Measurements from ENCODE around the gene TMEM121B. TPM values are rescaled to one million over a fixed set of nuclear protein-coding genes. Genes with fewer than 3 reads are reported as not detected.

The TMEM121B gene
- total RNA-seq, 1 experiment from 2014 or later, result 0.05 TPM

GRCh38 chr22:17085277-17086181, 35.6 kb downstream of the TMEM121B start:
- no peaks in the 10 kb centered on the region for H3K9me3 ChIP-seq (replicated peaks)
- H3K4me1 ChIP-seq (replicated peaks), result peaks cover 35% of the 10 kb centered on the region
- DNase-seq (ENCODE audit: low read depth in 1 of 2, low spot score in 2 of 2), result peak; percentile 34 to 40
- peaks cover 8% of the 10 kb centered on the region for H3K36me3 ChIP-seq
- peak overlapping the region; percentile 77 for H3K27ac ChIP-seq
- no peaks in the 10 kb centered on the region for H3K27me3 ChIP-seq (replicated peaks)
- peak overlapping the region; percentile 92 for H3K4me3 ChIP-seq

DNA sequence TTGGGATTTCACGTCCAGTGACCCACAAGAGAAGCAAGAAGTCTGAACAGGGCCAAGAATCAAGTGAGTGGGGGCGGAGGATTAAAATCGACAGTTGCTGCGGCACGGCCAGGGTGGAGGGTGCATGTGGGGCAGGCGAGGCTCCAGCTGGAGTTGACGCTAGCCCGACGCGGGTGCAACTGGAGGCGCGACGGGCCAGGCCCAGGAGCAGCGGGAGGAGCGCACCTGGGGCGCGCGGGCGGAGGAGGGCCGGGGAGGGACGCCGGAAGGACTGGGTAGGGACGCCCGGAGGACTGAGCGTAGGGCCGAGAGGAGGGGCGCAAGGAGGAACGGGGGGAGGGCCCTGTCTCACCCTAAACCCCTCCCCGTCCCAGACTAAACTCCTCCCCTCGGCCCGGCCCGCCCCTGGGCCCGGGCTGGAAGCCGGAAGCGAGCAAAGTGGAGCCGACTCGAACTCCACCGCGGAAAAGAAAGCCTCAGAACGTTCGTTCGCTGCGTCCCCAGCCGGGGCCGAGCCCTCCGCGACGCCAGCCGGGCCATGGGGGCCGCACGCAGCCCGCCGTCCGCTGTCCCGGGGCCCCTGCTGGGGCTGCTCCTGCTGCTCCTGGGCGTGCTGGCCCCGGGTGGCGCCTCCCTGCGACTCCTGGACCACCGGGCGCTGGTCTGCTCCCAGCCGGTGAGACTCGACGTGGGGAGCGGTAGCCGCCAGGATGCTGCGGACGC, 36.4 kb downstream of the TMEM121B start, which contains the start of gene IL17RA:
TSS of gene IL17RA (plus strand) at position 447 of the 723 bp plus-strand sequence. CDS start at position 539, 92 bp downstream.
- peaks cover 35% of the 10 kb centered on the region for H3K4me1 ChIP-seq (replicated peaks)
- no peaks in the 10 kb centered on the region for H3K27me3 ChIP-seq (replicated peaks)
- peak; percentile 92 to 93 for DNase-seq (ENCODE audit: low read depth in 1 of 2, low spot score in 2 of 2)
- H3K9me3 ChIP-seq (replicated peaks), result no peaks in the 10 kb centered on the region
- H3K27ac ChIP-seq, result peak within 1 kb of the TSS; percentile 77
- H3K4me3 ChIP-seq, result peak within 1 kb of the TSS; percentile 92
- peaks cover 8% of the 10 kb centered on the region for H3K36me3 ChIP-seq

- no peak overlapping the region for H3K27ac ChIP-seq
- no peaks in the 10 kb centered on the region for H3K9me3 ChIP-seq (replicated peaks)
- peak overlapping the region; percentile 92 for H3K4me3 ChIP-seq
- H3K36me3 ChIP-seq, result peaks cover 8% of the 10 kb centered on the region
- H3K4me1 ChIP-seq (replicated peaks), result peaks cover 35% of the 10 kb centered on the region
- H3K27me3 ChIP-seq (replicated peaks), result no peaks in the 10 kb centered on the region
- no peak for DNase-seq (ENCODE audit: low read depth in 1 of 2, low spot score in 2 of 2)
Measured at GRCh38 chr22:17083811-17084441, 37.2 kb downstream of the TMEM121B start.

GRCh38 chr22:17083255-17083654, 37.9 kb downstream of the TMEM121B start:
- no peaks in the 10 kb centered on the region for H3K9me3 ChIP-seq (replicated peaks)
- DNase-seq (ENCODE audit: low read depth in 1 of 2, low spot score in 2 of 2), result no peak

DNA sequence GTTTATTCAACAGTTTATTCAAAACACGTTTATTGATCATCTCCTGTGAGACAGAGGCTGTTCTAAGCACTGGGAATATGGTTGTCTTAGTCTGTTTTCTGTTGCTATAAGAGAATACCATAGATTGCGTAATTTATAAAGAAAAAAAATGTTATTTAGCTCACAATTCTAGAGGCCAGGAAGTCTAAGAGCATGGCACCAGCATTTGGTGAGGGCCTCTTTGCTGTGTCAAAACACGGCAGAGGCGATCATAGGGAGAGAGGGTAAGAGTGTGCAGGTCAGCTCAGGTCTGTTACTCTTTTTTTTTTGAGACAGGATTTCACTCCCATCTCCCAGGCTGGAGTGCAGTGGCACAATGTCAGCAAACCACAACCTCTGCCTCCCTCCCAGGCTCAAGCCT, 41.6 kb downstream of the TMEM121B start:
- Histone ChIP-seq H3K4me1 (replicated peaks) (peaks cover 35% of the 10 kb centered on the region), H3K4me3 (no peak overlapping the region), H3K27me3 (replicated peaks) (no peaks in the 10 kb centered on the region), H3K27ac (no peak overlapping the region), H3K9me3 (replicated peaks) (no peaks in the 10 kb centered on the region), H3K36me3 (no peaks in the 10 kb centered on the region)
- no peak for DNase-seq (ENCODE audit: low read depth in 1 of 2, low spot score in 2 of 2)

More at GRCh38 chr22:17083255-17083654, 37.9 kb downstream of the TMEM121B start:
- Histone ChIP-seq H3K4me3 (no peak overlapping the region), H3K27ac (no peak overlapping the region), H3K36me3 (peaks cover 8% of the 10 kb centered on the region), H3K4me1 (replicated peaks) (peaks cover 38% of the 10 kb centered on the region), H3K27me3 (replicated peaks) (no peaks in the 10 kb centered on the region)

- peak; percentile 80 to 92 for DNase-seq (ENCODE audit: low read depth in 1 of 2, low spot score in 2 of 2)
- Histone ChIP-seq H3K27ac (peak overlapping the region; percentile 85), H3K27me3 (replicated peaks) (peaks cover 8% of the 10 kb centered on the region; the same call in 1 of the 2 replicates)
Measured at GRCh38 chr22:17077255-17077654, 43.9 kb downstream of the TMEM121B start.

GRCh38 chr22:17074648-17075002, 46.5 kb downstream of the TMEM121B start:
- no peaks in the 10 kb centered on the region for H3K36me3 ChIP-seq
- no peak overlapping the region for H3K27ac ChIP-seq
- H3K9me3 ChIP-seq (replicated peaks), result no peaks in the 10 kb centered on the region
- H3K27me3 ChIP-seq (replicated peaks), result peaks cover 8% of the 10 kb centered on the region; the same call in 1 of the 2 replicates
- no peak for DNase-seq (ENCODE audit: low read depth in 1 of 2, low spot score in 2 of 2)
- H3K4me1 ChIP-seq (replicated peaks), result peaks cover 28% of the 10 kb centered on the region
- no peak overlapping the region for H3K4me3 ChIP-seq

More at GRCh38 chr22:17077255-17077654, 43.9 kb downstream of the TMEM121B start:
- Histone ChIP-seq H3K4me1 (replicated peaks) (peaks cover 28% of the 10 kb centered on the region), H3K4me3 (no peak overlapping the region), H3K9me3 (replicated peaks) (no peaks in the 10 kb centered on the region), H3K36me3 (no peaks in the 10 kb centered on the region)

- Histone ChIP-seq H3K4me3 (no peak overlapping the region), H3K36me3 (no peaks in the 10 kb centered on the region), H3K27me3 (replicated peaks) (peaks cover 8% of the 10 kb centered on the region; the same call in 1 of the 2 replicates), H3K4me1 (replicated peaks) (peaks cover 21% of the 10 kb centered on the region), H3K9me3 (replicated peaks) (no peaks in the 10 kb centered on the region), H3K27ac (no peak overlapping the region)
- no peak for DNase-seq (ENCODE audit: low read depth in 1 of 2, low spot score in 2 of 2)
Measured at GRCh38 chr22:17072877-17073276, 48.3 kb downstream of the TMEM121B start.

Other genes starting within 250 kb of the TMEM121B start
- not detected in 2 replicates for gene GAB4, start 113.1 kb downstream of the TMEM121B start, total RNA-seq (2014; rRNA removed; shearing (Covaris generic))
- 10.7 and 14.6 TPM in 2 replicates for gene IL17RA, start 36.4 kb downstream of the TMEM121B start, total RNA-seq (2014; rRNA removed; shearing (Covaris generic))
- 31.1 and 40.6 TPM in 2 replicates for gene HDHD5, start 37.9 kb upstream of the TMEM121B start, total RNA-seq (2014; rRNA removed; shearing (Covaris generic))
- not detected in 2 replicates for gene ADA2, start 98.1 kb upstream of the TMEM121B start, total RNA-seq (2014; rRNA removed; shearing (Covaris generic))
- not detected in 2 replicates for gene CECR2, start 248.1 kb upstream of the TMEM121B start, total RNA-seq (2014; rRNA removed; shearing (Covaris generic))